IMR-90 (cell line): ENCODE measurements around the gene LARP4B. TPM values are rescaled to one million over a fixed set of nuclear protein-coding genes. Genes with fewer than 3 reads are reported as not detected.

Source experiments
- polyA plus RNA-seq, 3 experiments: library from polyadenylated mRNA; depleted of rRNA; stranded (reverse); fragments of >200 nt; gene quantifications; 2 replicates each; pipeline ENCODE4 v1.2.3, GENCODE V29; 2012; ENCODE audit warnings: low replicate concordance in 1 of 3
- total RNA-seq: library from RNA; depleted of rRNA; stranded (reverse); fragments of >200 nt; gene quantifications from 2 replicates; pipeline ENCODE4 v1.2.3, GENCODE V29; 2012; rRNA removed

The LARP4B gene
- total and polyA plus RNA-seq, 2 of the 4 experiments (the other 2 are of a cell fraction) = 24.3 to 25.5 TPM

Other genes starting within 250 kb of the LARP4B start
- gene DIP2C, start 242.0 kb downstream of the LARP4B start, total RNA-seq = 8.6 and 9.2 TPM in 2 replicates
- gene DIP2C, start 242.0 kb downstream of the LARP4B start, polyA plus RNA-seq (2012; rRNA removed) = 16.1 and 17.3 TPM in 2 replicates
- 46.2 and 71.7 TPM in 2 replicates for gene GTPBP4, start 56.7 kb upstream of the LARP4B start, total RNA-seq
- gene GTPBP4, start 56.7 kb upstream of the LARP4B start, polyA plus RNA-seq (2012; rRNA removed) = 43.6 and 48.6 TPM in 2 replicates
- not detected in 2 replicates for gene IDI2, start 94.2 kb upstream of the LARP4B start, total RNA-seq
- gene IDI2, start 94.2 kb upstream of the LARP4B start, polyA plus RNA-seq (2012; rRNA removed) = not detected in 2 replicates
- 27.4 and 45.8 TPM in 2 replicates for gene IDI1, start 117.4 kb upstream of the LARP4B start, total RNA-seq
- gene IDI1, start 117.4 kb upstream of the LARP4B start, polyA plus RNA-seq (2012; rRNA removed) = 23.9 and 27.3 TPM in 2 replicates
- gene WDR37, start 124.7 kb upstream of the LARP4B start, total RNA-seq = 12.7 and 16.4 TPM in 2 replicates
- gene WDR37, start 124.7 kb upstream of the LARP4B start, polyA plus RNA-seq (2012; rRNA removed) = 14.0 and 14.5 TPM in 2 replicates